Measurements from ENCODE around the gene DNAI2. TPM values are rescaled to one million over a fixed set of nuclear protein-coding genes. Genes with fewer than 3 reads are reported as not detected.

DNAI2 gene
- total and polyA plus RNA-seq, 12 donors: 0.06 to 0.26 (median 0.14) TPM; not detected in 9

DNA sequence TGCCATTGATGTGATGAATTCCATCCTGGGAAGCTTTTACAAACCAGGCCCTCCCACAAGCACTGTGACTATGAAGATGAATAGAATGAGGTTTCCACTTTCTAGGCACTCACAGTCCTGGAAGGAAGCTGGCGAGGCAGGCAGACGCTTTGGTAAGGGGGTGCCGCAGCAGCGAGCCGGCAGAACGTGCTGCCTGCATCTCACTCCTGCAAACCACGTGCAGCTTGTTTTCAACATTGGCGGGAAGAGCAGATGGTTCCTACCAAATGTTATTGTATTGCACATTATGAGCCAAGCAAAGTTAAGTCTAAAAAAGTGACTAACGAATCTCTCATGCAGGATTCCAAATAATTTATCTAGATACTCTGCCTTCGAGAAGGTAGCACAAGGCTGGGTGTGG lies 3.7 kb upstream of the DNAI2 start:
- no peaks in the 10 kb centered on the region for H3K36me3 ChIP-seq (replicated peaks in 1 of 2)
- intact Hi-C loops (cut with DNase I): loop anchor here in 1 of 2 donors (10.0 kb wide), 1 partner anchor 56 kb away; the partner anchor contains the start of gene TTYH2
- 58 to 74% (median 68%) methylated on average over 9 to 10 of the region's 10 CpGs for WGBS, 4 donors

DNA sequence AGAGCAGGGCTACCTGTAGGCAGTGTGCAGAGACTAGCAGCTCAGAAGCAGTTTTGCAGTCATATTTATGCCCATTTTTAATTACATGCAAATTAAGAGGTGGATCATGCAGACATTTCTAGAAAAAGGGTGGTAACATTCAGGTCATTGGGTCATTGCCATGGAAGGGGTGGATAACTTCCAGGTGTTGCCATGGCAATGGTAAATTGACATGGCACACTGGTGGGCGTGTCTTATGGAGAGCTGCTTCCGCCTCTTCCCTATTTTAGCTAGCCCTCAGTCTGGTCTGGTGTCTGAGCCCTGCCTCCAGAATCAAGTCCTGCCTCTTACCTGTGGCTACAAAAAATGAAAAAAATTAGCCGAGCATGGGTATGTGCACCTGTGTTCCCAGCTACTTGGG lies 2.8 kb upstream of the DNAI2 start:
- Histone ChIP-seq H3K27ac (no peak overlapping the region), H3K9me3 (replicated peaks in 1 of 3) (no peaks in the 10 kb centered on the region), H3K4me3 (no peak overlapping the region), H3K4me1 (replicated peaks in 1 of 2) (peaks cover 0 to 9% of the 10 kb centered on the region in 2 donors), H3K36me3 (replicated peaks in 1 of 2) (no peaks in the 10 kb centered on the region), H3K27me3 (peaks cover 13% of the 10 kb centered on the region)
- DNase-seq: no peak
- TF ChIP-seq, protein P1, sequence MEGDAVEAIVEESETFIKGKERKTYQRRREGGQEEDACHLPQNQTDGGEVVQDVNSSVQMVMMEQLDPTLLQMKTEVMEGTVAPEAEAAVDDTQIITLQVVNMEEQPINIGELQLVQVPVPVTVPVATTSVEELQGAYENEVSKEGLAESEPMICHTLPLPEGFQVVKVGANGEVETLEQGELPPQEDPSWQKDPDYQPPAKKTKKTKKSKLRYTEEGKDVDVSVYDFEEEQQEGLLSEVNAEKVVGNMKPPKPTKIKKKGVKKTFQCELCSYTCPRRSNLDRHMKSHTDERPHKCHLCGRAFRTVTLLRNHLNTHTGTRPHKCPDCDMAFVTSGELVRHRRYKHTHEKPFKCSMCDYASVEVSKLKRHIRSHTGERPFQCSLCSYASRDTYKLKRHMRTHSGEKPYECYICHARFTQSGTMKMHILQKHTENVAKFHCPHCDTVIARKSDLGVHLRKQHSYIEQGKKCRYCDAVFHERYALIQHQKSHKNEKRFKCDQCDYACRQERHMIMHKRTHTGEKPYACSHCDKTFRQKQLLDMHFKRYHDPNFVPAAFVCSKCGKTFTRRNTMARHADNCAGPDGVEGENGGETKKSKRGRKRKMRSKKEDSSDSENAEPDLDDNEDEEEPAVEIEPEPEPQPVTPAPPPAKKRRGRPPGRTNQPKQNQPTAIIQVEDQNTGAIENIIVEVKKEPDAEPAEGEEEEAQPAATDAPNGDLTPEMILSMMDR (IDR thresholded peaks at IDR 0.05): no peak
- TF ChIP-seq POLR2A (IDR thresholded peaks at IDR 0.05): no peak
- intact Hi-C loops (cut with DNase I): loop anchor here in 1 of 2 donors (10.0 kb wide), 1 partner anchor 56 kb away; the partner anchor contains the start of gene TTYH2
- WGBS, 4 donors: 72 to 90% (median 82%) methylated on average over 3 of the region's 3 CpGs

More for the DNA sequence above, 3.7 kb upstream of the DNAI2 start:
- no peak overlapping the region for H3K27ac ChIP-seq
- H3K4me1 ChIP-seq (replicated peaks in 1 of 2): peaks cover 0 to 9% of the 10 kb centered on the region in 2 donors
- peaks cover 12% of the 10 kb centered on the region for H3K27me3 ChIP-seq
- DNase-seq: no peak
- no peak for TF ChIP-seq POLR2A (IDR thresholded peaks at IDR 0.05)
- TF ChIP-seq, protein P1 (IDR thresholded peaks at IDR 0.05): no peak
- no peak overlapping the region for H3K4me3 ChIP-seq
- H3K9me3 ChIP-seq (replicated peaks in 1 of 3): no peaks in the 10 kb centered on the region

DNA sequence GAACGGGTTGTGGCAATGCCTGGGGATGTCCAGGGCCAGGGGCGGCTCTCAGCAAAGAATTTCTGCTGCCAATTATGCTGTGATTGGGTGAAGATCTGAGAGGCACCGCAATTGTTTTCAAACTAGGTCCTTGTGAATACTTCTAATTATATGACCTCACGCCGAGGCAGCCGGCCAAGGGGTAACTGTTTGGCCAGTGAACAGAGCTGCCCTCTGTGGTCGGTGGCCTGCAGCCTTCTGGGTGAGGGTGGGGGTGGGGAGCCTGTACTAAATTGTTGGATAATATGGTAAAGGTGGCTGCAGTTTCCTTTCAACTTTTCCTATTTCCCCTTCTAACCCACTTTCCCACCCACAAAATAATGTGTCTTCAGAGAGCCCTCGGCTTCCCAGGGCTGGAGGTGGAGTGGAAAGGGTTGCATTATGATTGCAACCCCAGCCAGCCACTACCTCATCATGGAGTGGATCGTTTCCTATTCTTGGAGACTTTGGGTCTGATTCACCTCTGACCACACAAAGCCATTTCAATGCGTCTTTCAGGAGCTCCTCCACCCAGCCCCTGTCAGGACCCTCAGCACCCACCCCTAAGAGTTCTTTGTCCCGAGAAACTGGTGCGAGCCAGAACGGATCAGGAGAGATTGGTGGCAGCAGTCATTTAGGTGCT lies 2.0 kb upstream of the DNAI2 start:
- Histone ChIP-seq H3K4me1 (replicated peaks in 1 of 2) (peaks cover 0 to 9% of the 10 kb centered on the region in 2 donors), H3K27ac (no peak overlapping the region), H3K27me3 (peaks cover 15% of the 10 kb centered on the region), H3K9me3 (replicated peaks in 1 of 3) (no peaks in the 10 kb centered on the region), H3K4me3 (no peak overlapping the region), H3K36me3 (replicated peaks in 1 of 2) (no peaks in the 10 kb centered on the region)
- intact Hi-C loops (cut with DNase I): loop anchor here in 1 of 2 donors (10.0 kb wide), 1 partner anchor 57 kb away; the partner anchor contains the start of gene TTYH2
- 66 to 83% (median 68%) methylated on average over 11 to 13 of the region's 13 CpGs for WGBS, 4 donors
- peak in 1 of 7 donors; percentile 59 for DNase-seq
- TF ChIP-seq POLR2A (IDR thresholded peaks at IDR 0.05): no peak
- TF ChIP-seq, protein P1 (IDR thresholded peaks at IDR 0.05): no peak

DNA sequence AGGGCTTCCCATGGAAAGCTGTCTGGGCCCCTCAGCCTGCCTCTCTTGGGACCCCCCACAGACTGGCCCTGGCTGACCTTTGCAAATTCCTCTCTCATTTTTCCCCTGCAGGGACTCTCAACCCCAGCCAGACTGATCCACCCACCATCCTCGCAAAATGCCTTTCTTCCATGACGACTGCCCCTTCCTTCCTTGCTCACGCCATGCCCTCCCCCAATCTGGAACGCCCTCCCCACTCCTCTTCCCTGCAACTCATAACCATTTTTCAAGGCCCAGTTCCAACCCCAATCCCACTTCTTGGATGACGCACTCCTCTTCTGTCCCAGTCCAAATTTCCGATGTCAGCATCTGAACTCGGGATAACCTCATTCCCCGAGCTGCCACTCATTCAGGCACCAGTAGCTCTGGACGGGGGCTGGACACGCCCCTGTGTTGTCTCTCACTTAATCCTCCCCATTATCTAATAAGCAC lies 1.3 kb upstream of the DNAI2 start:
- H3K27me3 ChIP-seq: peaks cover 15% of the 10 kb centered on the region
- no peak overlapping the region for H3K4me3 ChIP-seq
- H3K4me1 ChIP-seq (replicated peaks in 1 of 2): peaks cover 0 to 9% of the 10 kb centered on the region in 2 donors
- WGBS, 4 donors: 55 to 65% (median 59%) methylated on average over 9 to 10 of the region's 10 CpGs
- intact Hi-C loops (cut with DNase I): loop anchor here in 1 of 2 donors (10.0 kb wide), 1 partner anchor 58 kb away; the partner anchor contains the start of gene TTYH2
- TF ChIP-seq, protein P1 (IDR thresholded peaks at IDR 0.05): no peak
- no peak for TF ChIP-seq POLR2A (IDR thresholded peaks at IDR 0.05)
- peak in 1 of 7 donors; percentile 12 for DNase-seq
- H3K9me3 ChIP-seq (replicated peaks in 1 of 3): no peaks in the 10 kb centered on the region
- H3K36me3 ChIP-seq (replicated peaks in 1 of 2): no peaks in the 10 kb centered on the region
- H3K27ac ChIP-seq: no peak overlapping the region
